Activated CD4-positive, alpha-beta memory T cell treated with anti-CD3 and anti-CD28 coated beads for 36 hours (primary cell): ENCODE data around the gene NANOS2. TPM values are rescaled to one million over a fixed set of nuclear protein-coding genes. Genes with fewer than 3 reads are reported as not detected.

Source experiments
- CTCF ChIA-PET: fragments of 350-600 bp; sonication (Branson Sonifier 250); formaldehyde crosslinking; loops from one replicate; lab custom pipeline; 2021; ENCODE audit warnings: antibody characterized with exemption, inconsistent platforms; lab: Charles Lee
- POLR2A ChIA-PET: fragments of 350-600 bp; sonication (Branson Sonifier 250); formaldehyde crosslinking; loops from one replicate; lab custom pipeline; 2021; ENCODE audit warnings: antibody characterized with exemption; lab: Charles Lee
- DNase-seq: peaks from one replicate; pipeline ENCODE4 v3.0.0-alpha.2; 2020
- H3K27ac Mint-ChIP-seq: one replicate; pipeline ENCODE4 v1.8.0; 2021; ENCODE audit warnings: mixed read lengths
- H3K27me3 Mint-ChIP-seq: one replicate; pipeline ENCODE4 v1.8.0; 2021; ENCODE audit warnings: mixed read lengths
- H3K36me3 Mint-ChIP-seq: one replicate; pipeline ENCODE4 v1.8.0; 2021; ENCODE audit warnings: mixed read lengths
- H3K4me1 Mint-ChIP-seq: one replicate; pipeline ENCODE4 v1.8.0; 2021; ENCODE audit warnings: low read depth, mixed read lengths
- H3K4me3 Mint-ChIP-seq: one replicate; pipeline ENCODE4 v1.8.0; 2021; ENCODE audit warnings: mild to moderate bottlenecking, mixed read lengths
- H3K9me3 Mint-ChIP-seq: one replicate; pipeline ENCODE4 v1.8.0; 2021; ENCODE audit warnings: mixed read lengths
- intact Hi-C: fragments of 100-400 bp; cut with micrococcal nuclease; formaldehyde crosslinking; loops from one replicate; pipeline ENCODE4 v1.15.1; 2023
- total RNA-seq, 2 experiments: library from RNA; stranded (reverse); gene quantifications; one replicate each; pipeline ENCODE4 v1.2.3, GENCODE V29; 2021

Gene NANOS2
- total RNA-seq, 2 experiments from 2014 or later, result not detected

GRCh38 chr19:45947926-45948325 is 33.3 kb upstream of the NANOS2 start:
- no peaks in the 10 kb centered on the region for H3K4me1 Mint-ChIP-seq
- DNase-seq, result no peak
- no peaks in the 10 kb centered on the region for H3K9me3 Mint-ChIP-seq
- peaks cover 23% of the 10 kb centered on the region for H3K27me3 Mint-ChIP-seq
- no peaks in the 10 kb centered on the region for H3K36me3 Mint-ChIP-seq
- POLR2A ChIA-PET, result no interaction called here
- no peak overlapping the region for H3K27ac Mint-ChIP-seq
- H3K4me3 Mint-ChIP-seq, result no peak overlapping the region
- intact Hi-C loops, result no loop called here
- CTCF ChIA-PET, result no interaction called here

- no peak for DNase-seq
- H3K9me3 Mint-ChIP-seq, result no peaks in the 10 kb centered on the region
- H3K4me1 Mint-ChIP-seq, result no peaks in the 10 kb centered on the region
- ChIA-PET POLR2A (no interaction called here), CTCF (no interaction called here)
- peaks cover 3% of the 10 kb centered on the region for H3K36me3 Mint-ChIP-seq
- H3K4me3 Mint-ChIP-seq, result no peak overlapping the region
- peaks cover 38% of the 10 kb centered on the region for H3K27me3 Mint-ChIP-seq
- H3K27ac Mint-ChIP-seq, result no peak overlapping the region
- intact Hi-C loops, result no loop called here
Observed at GRCh38 chr19:45940515-45940805, 25.9 kb upstream of the NANOS2 start.

- Mint-ChIP-seq H3K27me3 (peaks cover 42% of the 10 kb centered on the region), H3K36me3 (peaks cover 3% of the 10 kb centered on the region), H3K9me3 (no peaks in the 10 kb centered on the region), H3K27ac (no peak overlapping the region), H3K4me3 (no peak overlapping the region), H3K4me1 (no peaks in the 10 kb centered on the region)
- ChIA-PET CTCF (no interaction called here), POLR2A (no interaction called here)
- no peak for DNase-seq
- intact Hi-C loops, result no loop called here
Observed at GRCh38 chr19:45939792-45940514, 25.4 kb upstream of the NANOS2 start.

GRCh38 chr19:45938733-45939319 is 24.2 kb upstream of the NANOS2 start:
- intact Hi-C loops, result no loop called here
- peaks cover 44% of the 10 kb centered on the region for H3K27me3 Mint-ChIP-seq
- H3K4me1 Mint-ChIP-seq, result no peaks in the 10 kb centered on the region
- CTCF ChIA-PET, result no interaction called here
- POLR2A ChIA-PET, result no interaction called here
- no peak overlapping the region for H3K4me3 Mint-ChIP-seq
- no peak for DNase-seq
- H3K9me3 Mint-ChIP-seq, result no peaks in the 10 kb centered on the region
- peaks cover 3% of the 10 kb centered on the region for H3K36me3 Mint-ChIP-seq
- H3K27ac Mint-ChIP-seq, result no peak overlapping the region

- ChIA-PET CTCF (no interaction called here), POLR2A (no interaction called here)
- H3K27ac Mint-ChIP-seq, result no peak overlapping the region
- intact Hi-C loops, result no loop called here
- no peaks in the 10 kb centered on the region for H3K9me3 Mint-ChIP-seq
- H3K4me3 Mint-ChIP-seq, result no peak overlapping the region
- no peak for DNase-seq
- H3K36me3 Mint-ChIP-seq, result peaks cover 3% of the 10 kb centered on the region
- no peaks in the 10 kb centered on the region for H3K4me1 Mint-ChIP-seq
- peaks cover 51% of the 10 kb centered on the region for H3K27me3 Mint-ChIP-seq
Observed at GRCh38 chr19:45935267-45935666, 20.7 kb upstream of the NANOS2 start.

GRCh38 chr19:45934551-45935230 is 20.1 kb upstream of the NANOS2 start:
- ChIA-PET POLR2A (no interaction called here), CTCF (no interaction called here)
- Mint-ChIP-seq H3K27me3 (peaks cover 49% of the 10 kb centered on the region), H3K9me3 (no peaks in the 10 kb centered on the region), H3K27ac (no peak overlapping the region), H3K36me3 (peaks cover 3% of the 10 kb centered on the region), H3K4me1 (no peaks in the 10 kb centered on the region), H3K4me3 (no peak overlapping the region)
- intact Hi-C loops, result no loop called here
- no peak for DNase-seq

GRCh38 chr19:45933759-45934158 is 19.2 kb upstream of the NANOS2 start:
- Mint-ChIP-seq H3K4me1 (no peaks in the 10 kb centered on the region), H3K27ac (no peak overlapping the region), H3K27me3 (peaks cover 42% of the 10 kb centered on the region), H3K36me3 (peaks cover 3% of the 10 kb centered on the region), H3K9me3 (no peaks in the 10 kb centered on the region), H3K4me3 (no peak overlapping the region)
- ChIA-PET CTCF (no interaction called here), POLR2A (no interaction called here)
- intact Hi-C loops, result no loop called here
- DNase-seq, result no peak

GRCh38 chr19:45931055-45931454 is 16.5 kb upstream of the NANOS2 start:
- peaks cover 10% of the 10 kb centered on the region for H3K4me1 Mint-ChIP-seq
- DNase-seq, result no peak
- no peak overlapping the region for H3K27ac Mint-ChIP-seq
- H3K27me3 Mint-ChIP-seq, result peaks cover 27% of the 10 kb centered on the region
- ChIA-PET CTCF (no interaction called here), POLR2A (no interaction called here)
- H3K36me3 Mint-ChIP-seq, result no peaks in the 10 kb centered on the region
- H3K9me3 Mint-ChIP-seq, result no peaks in the 10 kb centered on the region
- no peak overlapping the region for H3K4me3 Mint-ChIP-seq
- intact Hi-C loops, result no loop called here

GRCh38 chr19:45929247-45929646 is 14.7 kb upstream of the NANOS2 start:
- no peaks in the 10 kb centered on the region for H3K9me3 Mint-ChIP-seq
- ChIA-PET POLR2A (no interaction called here), CTCF (no interaction called here)
- DNase-seq, result no peak
- H3K4me1 Mint-ChIP-seq, result peaks cover 10% of the 10 kb centered on the region
- intact Hi-C loops, result no loop called here
- no peaks in the 10 kb centered on the region for H3K36me3 Mint-ChIP-seq
- no peak overlapping the region for H3K4me3 Mint-ChIP-seq
- no peak overlapping the region for H3K27ac Mint-ChIP-seq
- peaks cover 14% of the 10 kb centered on the region for H3K27me3 Mint-ChIP-seq

GRCh38 chr19:45927565-45928261 is 13.1 kb upstream of the NANOS2 start:
- Mint-ChIP-seq H3K4me3 (peak overlapping the region; percentile 69), H3K9me3 (no peaks in the 10 kb centered on the region), H3K4me1 (peaks cover 10% of the 10 kb centered on the region), H3K36me3 (no peaks in the 10 kb centered on the region), H3K27ac (peak overlapping the region; percentile 4), H3K27me3 (peaks cover 11% of the 10 kb centered on the region)
- ChIA-PET CTCF (interaction anchor here (0.6 to 1.7 kb wide), 7 partner anchors 25 to 661 kb away, joined by 3 to 7 read pairs (median 4); partner anchors contain the start of genes CCDC61 and FOXA3), POLR2A (no interaction called here)
- intact Hi-C loops, result loop anchor here (1.0 to 2.0 kb wide), 3 partner anchors 25 to 89 kb away; partner anchors contain the start of genes CCDC61 and MYPOP
- DNase-seq, result peak; percentile 95

- H3K27ac Mint-ChIP-seq, result no peak overlapping the region
Observed at GRCh38 chr19:45924891-45925447, 10.4 kb upstream of the NANOS2 start.

GRCh38 chr19:45922281-45922680 is 7.7 kb upstream of the NANOS2 start:
- Mint-ChIP-seq H3K27ac (no peak overlapping the region), H3K36me3 (no peaks in the 10 kb centered on the region), H3K4me1 (peaks cover 4% of the 10 kb centered on the region), H3K27me3 (peaks cover 12% of the 10 kb centered on the region), H3K4me3 (no peak overlapping the region), H3K9me3 (no peaks in the 10 kb centered on the region)
- intact Hi-C loops, result no loop called here
- ChIA-PET CTCF (no interaction called here), POLR2A (no interaction called here)
- DNase-seq, result peak; percentile 25

More at GRCh38 chr19:45924891-45925447, 10.4 kb upstream of the NANOS2 start:
- DNase-seq, result no peak
- Mint-ChIP-seq H3K27me3 (peaks cover 6% of the 10 kb centered on the region), H3K4me1 (peaks cover 10% of the 10 kb centered on the region), H3K4me3 (no peak overlapping the region), H3K9me3 (no peaks in the 10 kb centered on the region), H3K36me3 (no peaks in the 10 kb centered on the region)
- POLR2A ChIA-PET, result no interaction called here
- CTCF ChIA-PET, result interaction anchor here (0.8 kb wide), 1 partner anchor 245 kb away, joined by 3 read pairs; no protein-coding TSS in a partner anchor
- intact Hi-C loops, result no loop called here
